DMS153 treated with DMSO at 0.1 percent for 48 hours (cell line): Measurements from ENCODE around the gene METTL24.

Experiments used
- DNase-seq: peaks from one replicate; lab custom pipeline; 2025; ENCODE audit not compliant: unreplicated experiment; lab: John Stamatoyannopoulos, UW

METTL24 gene

DNA sequence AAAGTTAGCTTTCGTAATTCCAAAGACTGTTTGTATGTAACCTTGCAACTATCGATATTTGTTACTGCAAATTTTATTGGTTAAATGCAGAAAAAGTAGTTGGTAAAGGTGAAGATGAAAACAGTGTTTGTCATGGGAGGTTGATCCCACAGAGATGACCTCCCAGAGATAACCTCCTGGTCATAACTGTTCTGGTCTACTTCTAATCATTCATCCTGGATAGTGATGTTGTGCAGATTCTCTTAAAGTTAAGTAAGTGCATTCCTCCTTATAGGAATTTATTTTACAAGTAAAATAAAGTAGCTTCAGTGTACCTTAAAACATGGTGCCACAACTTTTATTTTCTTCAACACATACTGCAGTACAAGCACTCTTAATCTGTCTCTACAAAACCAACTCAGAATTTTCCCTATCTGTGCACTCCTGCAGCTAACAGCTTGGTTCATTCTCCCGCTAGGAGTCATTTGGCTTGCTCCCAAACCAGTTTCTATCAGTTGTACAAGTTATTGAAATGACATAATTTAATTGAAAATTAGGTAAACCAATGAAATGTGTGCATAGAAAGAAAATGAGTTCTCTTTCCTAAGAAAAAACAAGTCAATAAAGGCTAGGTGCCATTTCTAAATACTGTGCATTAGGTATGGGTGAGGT lies 19.2 kb downstream of the METTL24 start:
- DNase-seq: no peak

- no peak for DNase-seq
These were observed 20.7 kb downstream of the METTL24 start for GRCh38 chr6:110337486-110337885.

GRCh38 chr6:110334423-110335180 lies 23.5 kb downstream of the METTL24 start:
- no peak for DNase-seq

DNA sequence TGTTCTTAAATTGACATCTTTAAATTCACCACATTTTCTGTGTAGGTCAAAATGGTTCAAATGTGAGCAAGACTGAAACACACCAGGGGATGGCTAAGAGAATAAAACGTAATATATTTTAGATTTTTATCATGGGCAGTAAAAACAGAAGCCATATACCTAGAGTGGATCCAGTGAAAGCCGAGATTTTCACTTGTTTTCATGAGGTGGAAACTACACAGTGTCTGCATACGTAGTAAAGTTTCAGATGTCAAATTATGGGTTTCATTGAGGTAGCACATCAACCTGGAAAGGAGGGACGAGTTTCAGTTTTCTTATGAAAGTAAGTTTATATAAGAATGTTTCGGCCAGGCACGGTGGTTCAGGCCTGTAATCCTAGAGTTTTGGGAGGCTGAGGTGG lies 25.9 kb downstream of the METTL24 start:
- DNase-seq: no peak

DNA sequence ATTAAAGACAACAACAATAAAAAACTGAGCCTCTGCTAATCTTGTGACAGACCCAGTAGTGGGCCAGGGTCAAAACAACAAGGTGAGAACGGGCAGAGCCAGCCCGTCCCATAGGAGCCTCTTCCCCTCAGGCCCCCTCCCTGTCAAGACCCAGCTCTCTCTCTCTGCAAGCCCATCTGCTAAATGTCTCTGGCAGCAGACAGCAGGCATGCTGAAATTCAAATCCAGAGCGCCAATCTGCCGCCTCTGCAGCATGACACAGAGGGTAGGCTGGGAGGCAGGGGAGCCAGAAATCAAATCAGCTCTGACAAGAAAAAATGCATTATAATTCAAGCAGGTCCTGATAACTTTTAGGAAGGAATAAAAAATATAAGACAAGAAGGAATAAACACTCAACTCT lies 26.3 kb downstream of the METTL24 start:
- DNase-seq: no peak

DNA sequence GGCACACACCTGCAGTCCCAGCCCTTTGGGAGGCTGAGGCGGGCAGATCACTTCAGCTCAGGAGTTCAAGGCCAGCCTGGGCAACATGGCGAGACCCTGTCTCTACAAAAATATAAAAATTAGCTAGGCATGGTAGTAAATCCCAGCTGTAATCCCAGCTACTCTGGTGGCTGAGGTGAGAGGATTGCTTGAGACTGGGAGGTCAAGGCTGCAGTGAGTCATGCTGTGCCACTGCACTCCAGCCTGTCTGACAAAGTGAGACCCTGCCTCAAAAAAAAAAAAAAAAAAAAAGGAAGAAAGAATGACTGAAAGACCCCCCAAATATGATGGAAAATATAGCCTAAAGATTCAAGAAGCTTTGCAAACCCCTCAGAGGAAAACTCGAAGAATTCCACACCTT lies 26.8 kb downstream of the METTL24 start:
- no peak for DNase-seq

- no peak for DNase-seq
These were observed 28.3 kb downstream of the METTL24 start for GRCh38 chr6:110329714-110330436.

DNA sequence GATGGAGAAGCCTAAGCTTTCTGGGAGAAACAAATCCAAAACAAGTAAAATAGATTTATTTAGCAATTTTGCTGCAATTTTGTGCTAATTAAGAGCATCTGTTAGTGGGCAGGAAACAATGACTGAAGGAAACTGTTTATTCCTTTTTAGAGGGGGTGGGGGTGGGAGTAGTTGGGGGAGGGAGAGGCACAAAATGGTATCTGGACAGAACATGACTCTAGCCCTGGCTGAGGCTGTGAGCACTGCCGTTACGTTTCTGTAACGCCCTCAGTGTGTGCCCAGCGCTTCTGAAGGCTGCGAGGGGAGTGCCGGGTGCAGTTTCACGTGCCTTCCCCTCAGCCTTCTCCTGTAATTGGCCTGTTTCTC lies 28.8 kb downstream of the METTL24 start:
- DNase-seq: no peak

DNA sequence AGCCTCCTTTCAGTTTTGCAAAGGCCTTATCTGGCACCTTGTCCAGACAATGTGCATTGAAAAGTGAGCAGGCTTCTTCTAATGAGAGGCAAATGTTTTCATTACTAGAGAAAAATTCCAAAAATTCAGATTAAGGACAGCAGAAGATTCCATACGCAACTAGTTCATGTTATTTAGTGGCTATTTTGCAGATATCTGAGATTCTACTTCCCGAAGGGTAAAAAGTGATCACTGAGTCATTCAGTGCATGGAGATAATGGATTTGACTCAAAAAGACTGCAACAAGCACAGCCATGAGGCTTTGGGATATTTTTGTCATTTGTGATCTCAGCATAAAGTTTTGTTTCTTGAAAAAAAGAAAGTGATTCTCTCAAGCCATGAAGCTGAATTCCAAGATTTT lies 29.9 kb downstream of the METTL24 start:
- DNase-seq: no peak

DNA sequence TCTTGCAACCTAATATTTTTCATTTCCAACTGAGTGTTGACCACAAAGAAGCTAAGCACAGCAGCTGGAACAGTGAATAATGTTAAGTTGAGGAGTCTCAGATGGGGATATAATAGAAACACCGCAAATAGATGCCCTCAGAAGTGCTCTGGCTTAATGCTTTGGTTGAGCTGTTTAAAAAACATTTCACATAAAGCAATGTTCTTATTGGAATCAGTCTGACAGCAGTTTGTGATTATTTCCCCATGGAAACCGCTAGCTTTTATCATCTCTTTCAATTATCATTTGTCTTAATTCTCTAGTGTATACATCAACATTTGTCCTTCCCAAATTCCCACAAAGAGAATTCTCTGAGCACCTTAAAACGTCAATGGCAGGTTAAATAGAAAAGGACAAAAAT lies 30.8 kb downstream of the METTL24 start:
- no peak for DNase-seq

- DNase-seq: no peak
These were observed 31.5 kb downstream of the METTL24 start for GRCh38 chr6:110326609-110327008.

- no peak for DNase-seq
These were observed 32.1 kb downstream of the METTL24 start for GRCh38 chr6:110326057-110326456.

DNA sequence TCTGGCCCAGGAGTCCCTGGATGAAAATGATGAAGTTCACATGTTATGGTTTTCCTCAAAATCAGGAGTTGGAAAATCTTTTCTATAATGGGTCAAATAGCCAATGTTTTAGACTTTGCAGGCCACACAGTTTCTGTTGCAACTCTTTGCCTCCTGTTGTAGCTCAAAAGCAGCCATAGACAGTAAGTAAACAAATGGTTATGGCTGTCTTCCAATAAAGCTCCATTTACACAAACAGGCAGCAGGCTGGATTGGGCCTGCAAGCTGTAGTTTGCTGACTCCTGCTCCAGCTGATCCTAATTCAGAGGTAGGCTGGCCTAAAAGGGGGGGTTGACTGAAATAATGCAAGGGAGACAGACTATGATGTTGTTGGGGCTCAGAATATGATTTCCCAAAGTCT lies 33.0 kb downstream of the METTL24 start:
- peak; percentile 78 for DNase-seq

DNA sequence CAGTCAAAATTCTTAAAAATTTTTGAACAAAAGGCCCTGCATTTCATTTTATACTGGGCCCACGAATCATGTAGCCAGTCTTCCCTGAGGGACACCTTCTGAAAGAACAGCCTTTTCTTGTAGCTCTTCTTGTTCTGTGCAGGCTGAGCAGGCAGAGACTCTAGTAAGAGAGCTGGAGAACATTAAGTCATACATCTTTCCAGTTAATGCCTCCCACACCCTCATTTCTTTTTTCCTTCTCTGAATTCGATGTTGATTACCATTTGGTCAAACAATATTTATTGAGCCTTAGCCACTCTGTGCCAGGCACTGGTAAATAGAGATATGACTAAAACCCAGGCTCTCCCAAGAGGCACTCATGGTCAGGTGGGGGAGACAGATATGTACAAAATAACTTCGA lies 33.6 kb downstream of the METTL24 start:
- no peak for DNase-seq

GRCh38 chr6:110323258-110323657 lies 34.9 kb downstream of the METTL24 start:
- no peak for DNase-seq

DNA sequence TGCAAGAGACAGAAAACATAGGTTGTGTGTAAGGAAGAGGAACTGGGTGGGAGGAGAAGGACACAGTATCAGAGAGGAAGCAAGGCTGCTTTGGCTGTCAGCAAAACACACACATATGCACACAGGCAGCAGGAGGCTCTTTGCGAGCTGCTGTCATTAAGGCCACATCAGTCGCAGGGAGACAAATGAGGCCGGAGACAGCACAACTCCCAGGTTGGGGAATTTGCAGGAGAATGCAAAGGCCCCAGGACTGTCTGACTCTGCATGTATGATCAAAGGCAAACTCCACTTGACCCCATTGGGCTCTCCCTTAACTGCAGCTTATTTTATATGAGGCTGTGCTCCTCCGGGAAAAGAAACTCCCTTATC lies 35.3 kb downstream of the METTL24 start:
- no peak for DNase-seq

DNA sequence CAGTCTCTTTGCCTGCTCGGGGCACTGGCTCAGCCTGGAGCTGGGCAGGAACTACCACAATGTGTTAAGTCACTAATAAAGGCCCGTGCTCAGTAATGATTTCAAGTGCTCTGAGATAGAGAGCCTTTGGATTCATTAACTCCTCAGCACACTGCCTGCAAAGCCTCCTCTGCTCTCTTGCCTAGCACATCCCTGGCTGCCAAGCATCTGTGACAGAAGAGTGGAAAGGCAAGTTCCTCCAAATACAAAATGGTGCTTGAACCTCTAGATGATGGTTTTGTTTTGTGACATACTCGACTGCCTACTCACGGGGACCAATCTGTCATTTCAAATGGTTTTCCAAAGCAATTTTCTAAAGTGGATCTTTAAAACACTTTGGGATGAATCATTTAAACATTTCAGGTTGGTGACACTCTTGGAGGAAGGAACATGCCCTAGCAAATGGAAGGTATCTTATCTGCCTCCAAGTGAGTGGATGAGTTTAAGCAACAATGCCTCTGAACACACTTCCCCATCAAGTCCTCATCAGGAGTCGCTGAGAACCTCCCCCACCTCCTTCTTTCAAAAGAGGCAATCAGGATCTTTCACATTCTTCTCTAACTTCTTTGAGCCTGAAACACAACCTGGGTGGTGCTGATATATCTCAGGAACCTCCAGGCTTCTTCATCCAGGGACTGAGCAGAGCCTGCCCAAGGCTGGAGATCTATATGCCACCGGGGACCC lies 35.8 kb downstream of the METTL24 start:
- DNase-seq: no peak

GRCh38 chr6:110320307-110320706 lies 37.8 kb downstream of the METTL24 start:
- DNase-seq: no peak

DNA sequence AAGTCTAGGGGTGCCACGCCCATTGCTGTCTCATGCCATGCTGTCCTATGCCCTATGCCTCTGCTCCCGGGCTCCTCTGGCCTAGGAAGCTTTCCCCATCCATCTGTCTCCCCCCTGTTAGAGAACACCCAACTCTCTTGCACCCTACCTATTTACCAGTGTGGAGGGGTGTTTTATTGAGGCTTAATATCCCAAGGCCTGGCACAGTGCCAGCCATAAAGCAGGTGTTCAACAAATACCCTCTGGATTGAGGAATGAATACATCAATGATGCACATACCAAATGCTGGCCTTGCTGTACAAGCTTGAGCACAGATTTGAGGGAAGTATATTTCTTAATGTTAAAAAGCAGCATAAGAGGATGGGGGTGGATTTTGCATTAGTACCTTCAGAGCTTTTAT lies 38.3 kb downstream of the METTL24 start:
- DNase-seq: no peak

GRCh38 chr6:110319381-110319780 lies 38.8 kb downstream of the METTL24 start:
- no peak for DNase-seq

DNA sequence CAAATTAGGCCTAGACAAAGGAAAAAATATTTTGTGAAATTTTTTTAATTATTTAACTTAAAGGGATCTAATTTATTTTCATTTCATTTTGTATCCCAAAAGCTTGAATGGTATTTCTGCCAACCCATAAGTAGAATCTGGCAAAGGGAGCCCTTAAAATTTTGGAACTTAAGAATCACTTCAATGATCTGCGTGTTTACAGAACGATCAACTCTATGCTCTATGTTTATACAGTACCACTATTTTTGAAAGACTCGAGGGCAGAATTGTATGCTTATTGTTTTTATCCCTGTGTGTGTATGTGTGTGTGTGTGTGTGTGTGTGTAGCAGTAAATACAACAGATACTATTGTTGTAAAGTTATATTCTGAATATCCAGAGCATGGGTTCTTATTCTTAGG lies 39.2 kb downstream of the METTL24 start:
- DNase-seq: no peak

GRCh38 chr6:110317646-110318045 lies 40.5 kb downstream of the METTL24 start:
- DNase-seq: no peak
